EL (cell line): ENCODE measurements around the gene MAP2.

ENCODE experiments used
- DNase-seq: peaks from one replicate; pipeline ENCODE4 v3.0.0-alpha.2; 2016

MAP2 gene

DNA sequence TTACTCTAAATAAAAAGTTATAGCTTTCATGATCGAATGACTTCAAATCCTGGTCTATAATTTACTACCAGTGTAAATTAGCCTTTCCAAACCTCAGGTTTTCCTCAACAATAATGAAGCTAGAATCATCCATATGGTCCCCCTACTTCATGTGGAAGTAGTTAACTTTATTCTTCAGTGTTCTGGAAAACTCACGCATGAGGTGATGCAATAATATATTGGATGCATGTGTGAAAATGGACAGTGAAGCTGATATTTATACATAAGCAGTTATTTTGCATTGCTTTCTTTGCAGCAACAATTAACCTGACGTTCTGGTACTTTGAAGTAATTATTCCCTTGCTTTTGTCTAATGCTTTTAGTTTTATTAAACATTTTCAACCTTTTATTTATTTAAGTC is 329.2 kb downstream of the MAP2 start:
- DNase-seq = no peak

GRCh38 chr2:209757163-209757562 is 333.3 kb downstream of the MAP2 start:
- no peak for DNase-seq

DNA sequence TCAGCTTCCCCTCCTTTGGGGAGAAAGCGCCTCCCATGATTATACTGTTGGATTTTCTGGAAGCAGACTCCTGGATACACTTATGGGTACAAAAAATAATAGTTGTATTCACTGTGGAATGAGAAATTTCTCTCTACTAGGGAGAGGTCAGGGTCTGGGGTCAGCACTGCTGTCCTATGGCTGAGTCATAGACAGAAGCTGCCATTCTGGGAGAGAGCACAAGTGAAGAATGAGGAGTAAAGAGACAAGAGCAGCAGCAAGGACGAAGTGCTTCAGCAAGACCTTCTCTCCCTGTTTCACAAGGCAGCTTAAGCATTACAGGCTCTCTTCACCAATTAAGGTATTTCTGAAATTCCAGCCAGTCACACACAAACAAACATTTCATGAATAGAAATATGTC is 337.7 kb downstream of the MAP2 start:
- peak; percentile 4 for DNase-seq

- peak; percentile 1 for DNase-seq
Observed at GRCh38 chr2:209762563-209762962, 338.7 kb downstream of the MAP2 start.

- DNase-seq = no peak
Observed at GRCh38 chr2:209763106-209763505, 339.3 kb downstream of the MAP2 start.

- no peak for DNase-seq
Observed at GRCh38 chr2:209766613-209767012, 342.8 kb downstream of the MAP2 start.

DNA sequence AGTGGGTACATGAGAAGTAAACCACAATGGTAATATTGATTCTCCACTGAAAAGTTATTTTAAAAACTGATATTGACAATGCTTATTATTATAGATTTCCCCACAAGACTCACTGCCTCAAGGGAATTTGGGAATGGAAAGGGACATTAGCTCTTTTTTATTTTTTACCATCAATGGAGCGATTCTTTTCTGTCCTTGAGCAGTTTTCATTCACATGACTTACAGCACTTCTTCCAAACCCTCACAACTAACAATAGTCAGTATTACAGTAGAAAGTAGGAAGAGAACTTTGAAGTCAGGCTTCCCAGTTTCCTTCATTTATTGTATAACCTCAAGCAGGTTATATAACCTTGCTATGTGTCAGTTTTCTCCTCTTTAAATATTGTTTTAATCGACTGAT is 343.5 kb downstream of the MAP2 start:
- no peak for DNase-seq

DNA sequence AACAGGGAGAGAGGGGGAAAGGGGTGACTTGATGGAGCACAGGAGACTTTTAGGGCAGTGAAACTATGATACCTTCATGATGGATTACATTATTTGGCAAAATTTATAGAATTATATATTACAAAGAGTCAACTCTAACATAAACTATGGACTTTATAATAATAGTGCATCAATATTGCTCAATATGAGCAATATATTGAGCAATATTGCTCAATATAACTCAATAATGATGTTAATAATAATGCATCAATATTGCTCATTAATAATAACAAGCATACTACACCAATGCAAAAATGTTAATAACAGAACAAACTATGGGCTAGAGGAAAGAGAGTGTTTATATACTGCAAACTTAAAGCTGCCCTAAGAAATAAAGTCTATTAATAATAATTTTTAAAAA is 344.7 kb downstream of the MAP2 start:
- no peak for DNase-seq

GRCh38 chr2:209771474-209772289 is 347.8 kb downstream of the MAP2 start, which contains the start of gene UNC80:
TSS of gene UNC80 (plus strand) at chr2:209771832. CDS start at chr2:209772073, 241 bp downstream.
- peak; percentile 51 for DNase-seq

- no peak for DNase-seq
Observed at GRCh38 chr2:209772290-209772685, 348.4 kb downstream of the MAP2 start.

GRCh38 chr2:209773377-209773776 is 349.5 kb downstream of the MAP2 start:
- DNase-seq = no peak
